ENCODE measurements around the gene GLT1D1.

GRCh38 chr12:128861226-128862016 lies 8.1 kb downstream of the GLT1D1 start:
- TF ChIP-seq POLR2AphosphoS5 (IDR thresholded peaks at IDR 0.05) (no peak), CTCF (IDR thresholded peaks at IDR 0.05) (no peak), POLR2A (IDR thresholded peaks at IDR 0.05) (no peak), EP300 (IDR thresholded peaks at IDR 0.05) (no peak)
